Caco-2 (cell line): Measurements from ENCODE around the gene PSMD6. TPM values are rescaled to one million over a fixed set of nuclear protein-coding genes. Genes with fewer than 3 reads are reported as not detected.

Experiments used
- BruUV-seq: library from RNA; stranded (reverse); fragments of 400-500 nt; replicated peaks from 2 replicates; lab custom pipeline; 2021; lab: Mats Ljungman, UMichigan
- CTCF ChIA-PET: fragments of 300-600 bp; sonication (Branson Sonifier 250); formaldehyde crosslinking; loops from one replicate; lab custom pipeline; 2022; ENCODE audit warnings: antibody characterized with exemption; lab: Charles Lee
- POLR2A ChIA-PET: fragments of 300-600 bp; sonication (Branson Sonifier 250); formaldehyde crosslinking; loops from one replicate; lab custom pipeline; 2022; ENCODE audit warnings: antibody characterized with exemption; lab: Charles Lee
- DNase-seq, 2 experiments: peaks; one replicate each; pipeline versions ENCODE4 v3.0.0 to v3.0.0-alpha.2; 2020 to 2022
- H3K27me3 ChIP-seq: replicated peaks from 2 replicates; pipeline ENCODE4 v1.6.0; 2011; ENCODE audit warnings: low read length; ENCODE audit not compliant: control insufficient read depth, insufficient read depth
- H3K36me3 ChIP-seq: 2 replicates; pipeline ENCODE4 v1.5.1; 2011; ENCODE audit warnings: low read length; ENCODE audit not compliant: control insufficient read depth, insufficient read depth
- H3K4me1 ChIP-seq: fragments of 250-450 bp; sonication (Bioruptor Pico); 2 replicates; pipeline ENCODE4 v1.5.1; 2020; ENCODE audit warnings: mild to moderate bottlenecking
- H3K4me3 ChIP-seq: 2 replicates; pipeline ENCODE4 v1.5.1; 2011; ENCODE audit warnings: low read depth, mild to moderate bottlenecking, control low read depth, low read length
- H3K9me3 ChIP-seq: fragments of 250-450 bp; sonication (Bioruptor Pico); 2 replicates; pipeline ENCODE4 v1.5.1; 2020; ENCODE audit warnings: mild to moderate bottlenecking, moderate library complexity
- H3K27ac Mint-ChIP-seq: one replicate; pipeline ENCODE4 v1.8.0; 2022; ENCODE audit warnings: mixed read lengths; ENCODE audit not compliant: unreplicated experiment
- H3K27me3 Mint-ChIP-seq: one replicate; pipeline ENCODE4 v1.8.0; 2022; ENCODE audit warnings: mixed read lengths; ENCODE audit not compliant: insufficient read depth, unreplicated experiment
- H3K36me3 Mint-ChIP-seq: one replicate; pipeline ENCODE4 v1.8.0; 2022; ENCODE audit warnings: mild to moderate bottlenecking, mixed read lengths; ENCODE audit not compliant: insufficient read depth, unreplicated experiment
- H3K4me1 Mint-ChIP-seq: one replicate; pipeline ENCODE4 v1.8.0; 2022; ENCODE audit warnings: low read depth, mixed read lengths; ENCODE audit not compliant: unreplicated experiment
- H3K4me3 Mint-ChIP-seq: one replicate; pipeline ENCODE4 v1.8.0; 2022; ENCODE audit warnings: mild to moderate bottlenecking, moderate library complexity, mixed read lengths; ENCODE audit not compliant: unreplicated experiment
- H3K9me3 Mint-ChIP-seq: one replicate; pipeline ENCODE4 v1.8.0; 2022; ENCODE audit warnings: mixed read lengths; ENCODE audit not compliant: unreplicated experiment
- intact Hi-C: fragments of 100-400 bp; cut with micrococcal nuclease; formaldehyde crosslinking; loops from one replicate; pipeline ENCODE4 v1.10.0; 2022; ENCODE audit not compliant: unreplicated experiment
- total RNA-seq: library from RNA; stranded (reverse); gene quantifications from 2 replicates; pipeline ENCODE4 v1.2.3, GENCODE V29; 2022
- TF ChIP-seq, protein P1 (sequence below), 2 experiments: fragments of 200-600 bp in 1 of 2; IDR thresholded peaks; 1 replicate in 1 of 2; 2 replicates in 1 of 2; pipeline versions ENCODE4 v1.5.1 to v1.8.0; 2011 to 2022; ENCODE audit warnings: antibody characterized with exemption in 1 of 2, control low read depth in 1 of 2, inconsistent platforms in 1 of 2, low read depth in 1 of 2, low read length in 1 of 2, mild to moderate bottlenecking in 1 of 2, moderate library complexity in 1 of 2; ENCODE audit not compliant: insufficient read depth in 1 of 2, severe bottlenecking in 1 of 2, unreplicated experiment in 1 of 2

Gene PSMD6
- total RNA-seq, 1 experiment from 2014 or later, result 100 TPM

GRCh38 chr3:63986146-63986545, 37.1 kb downstream of the PSMD6 start:
- H3K36me3 ChIP-seq, result no peaks in the 10 kb centered on the region
- H3K27ac Mint-ChIP-seq, result no peak overlapping the region
- TF ChIP-seq, protein P1, sequence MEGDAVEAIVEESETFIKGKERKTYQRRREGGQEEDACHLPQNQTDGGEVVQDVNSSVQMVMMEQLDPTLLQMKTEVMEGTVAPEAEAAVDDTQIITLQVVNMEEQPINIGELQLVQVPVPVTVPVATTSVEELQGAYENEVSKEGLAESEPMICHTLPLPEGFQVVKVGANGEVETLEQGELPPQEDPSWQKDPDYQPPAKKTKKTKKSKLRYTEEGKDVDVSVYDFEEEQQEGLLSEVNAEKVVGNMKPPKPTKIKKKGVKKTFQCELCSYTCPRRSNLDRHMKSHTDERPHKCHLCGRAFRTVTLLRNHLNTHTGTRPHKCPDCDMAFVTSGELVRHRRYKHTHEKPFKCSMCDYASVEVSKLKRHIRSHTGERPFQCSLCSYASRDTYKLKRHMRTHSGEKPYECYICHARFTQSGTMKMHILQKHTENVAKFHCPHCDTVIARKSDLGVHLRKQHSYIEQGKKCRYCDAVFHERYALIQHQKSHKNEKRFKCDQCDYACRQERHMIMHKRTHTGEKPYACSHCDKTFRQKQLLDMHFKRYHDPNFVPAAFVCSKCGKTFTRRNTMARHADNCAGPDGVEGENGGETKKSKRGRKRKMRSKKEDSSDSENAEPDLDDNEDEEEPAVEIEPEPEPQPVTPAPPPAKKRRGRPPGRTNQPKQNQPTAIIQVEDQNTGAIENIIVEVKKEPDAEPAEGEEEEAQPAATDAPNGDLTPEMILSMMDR (IDR thresholded peaks at IDR 0.05; ENCODE audit: insufficient read depth in 1 of 2, low read depth in 1 of 2, low read length in 1 of 2, severe bottlenecking in 1 of 2, unreplicated experiment in 1 of 2), result no peak

DNA sequence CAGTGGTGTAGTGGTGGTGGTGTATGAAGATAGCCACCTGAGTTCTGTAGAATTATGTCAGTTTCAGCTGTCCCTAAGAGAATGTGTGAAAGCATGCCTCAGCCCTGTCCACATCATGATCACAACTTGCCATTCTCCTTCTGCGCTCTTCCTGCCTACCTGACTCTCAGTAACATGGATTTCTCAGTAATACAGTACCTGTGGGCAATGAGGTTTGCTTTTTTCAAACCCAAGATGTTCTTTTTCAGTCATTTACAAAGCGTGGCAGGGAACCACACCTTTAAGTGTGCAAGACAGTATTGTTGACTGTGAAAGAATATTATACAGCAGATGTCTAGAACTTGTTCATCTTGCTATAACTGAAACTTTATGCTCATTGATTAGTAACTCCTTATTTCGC, 38.9 kb downstream of the PSMD6 start:
- H3K4me3 ChIP-seq, result no peak overlapping the region
- H3K4me1 Mint-ChIP-seq, result no peaks in the 10 kb centered on the region
- H3K27ac Mint-ChIP-seq, result no peak overlapping the region
- TF ChIP-seq, protein P1 (IDR thresholded peaks at IDR 0.05; ENCODE audit: insufficient read depth in 1 of 2, low read depth in 1 of 2, low read length in 1 of 2, severe bottlenecking in 1 of 2, unreplicated experiment in 1 of 2), result no peak
- H3K27me3 Mint-ChIP-seq, result no peaks in the 10 kb centered on the region
- no peaks in the 10 kb centered on the region for H3K36me3 ChIP-seq
- H3K4me1 ChIP-seq, result no peaks in the 10 kb centered on the region
- intact Hi-C loops, result no loop called here
- no peak overlapping the region for H3K4me3 Mint-ChIP-seq
- POLR2A ChIA-PET, result no interaction called here
- H3K9me3 Mint-ChIP-seq, result no peaks in the 10 kb centered on the region
- no TSS peak for BruUV-seq
- peaks cover 35% of the 10 kb centered on the region for H3K36me3 Mint-ChIP-seq
- no peaks in the 10 kb centered on the region for H3K27me3 ChIP-seq
- H3K9me3 ChIP-seq, result no peaks in the 10 kb centered on the region
- CTCF ChIA-PET, result no interaction called here
- DNase-seq, result no peak

More at GRCh38 chr3:63986146-63986545, 37.1 kb downstream of the PSMD6 start:
- intact Hi-C loops, result no loop called here
- Mint-ChIP-seq H3K4me3 (no peak overlapping the region), H3K4me1 (no peaks in the 10 kb centered on the region), H3K27me3 (no peaks in the 10 kb centered on the region), H3K9me3 (no peaks in the 10 kb centered on the region), H3K36me3 (peaks cover 40% of the 10 kb centered on the region)
- POLR2A ChIA-PET, result no interaction called here
- Histone ChIP-seq H3K4me1 (no peaks in the 10 kb centered on the region), H3K4me3 (no peak overlapping the region), H3K27me3 (no peaks in the 10 kb centered on the region), H3K9me3 (no peaks in the 10 kb centered on the region)
- CTCF ChIA-PET, result no interaction called here
- no peak for DNase-seq
- BruUV-seq, result no TSS peak

- Histone ChIP-seq H3K4me3 (no peak overlapping the region), H3K27me3 (no peaks in the 10 kb centered on the region), H3K4me1 (no peaks in the 10 kb centered on the region), H3K9me3 (no peaks in the 10 kb centered on the region), H3K36me3 (no peaks in the 10 kb centered on the region)
- BruUV-seq, result no TSS peak
- ChIA-PET CTCF (no interaction called here), POLR2A (no interaction called here)
- Mint-ChIP-seq H3K4me1 (peaks cover 2% of the 10 kb centered on the region), H3K27me3 (no peaks in the 10 kb centered on the region), H3K36me3 (peaks cover 20% of the 10 kb centered on the region), H3K4me3 (no peak overlapping the region), H3K9me3 (no peaks in the 10 kb centered on the region), H3K27ac (no peak overlapping the region)
- TF ChIP-seq, protein P1 (IDR thresholded peaks at IDR 0.05; ENCODE audit: insufficient read depth in 1 of 2, low read depth in 1 of 2, low read length in 1 of 2, severe bottlenecking in 1 of 2, unreplicated experiment in 1 of 2), result no peak
- no peak for DNase-seq
- intact Hi-C loops, result no loop called here
Measured at GRCh38 chr3:63981980-63982379, 41.3 kb downstream of the PSMD6 start.
